ENCODE measurements around the gene TP53TG3C.
"Not testable (repeated sequence)": the region's sequence is repeated elsewhere in the genome, so short reads cannot be mapped to it uniquely, and the experiment has no call there.

Gene TP53TG3C

GRCh38 chr16:33193926-33194325 is at the start of gene TP53TG3C:
Gene TP53TG3C, plus strand, starts transcription at chr16:33194226. Its CDS starts 68 bp downstream, at chr16:33194294.
- not testable (repeated sequence) for DNase-seq

Data from NCI-H1105 (cell line).